K562 (cell line): ENCODE data around the gene MKNK1. TPM values are rescaled to one million over a fixed set of nuclear protein-coding genes. Genes with fewer than 3 reads are reported as not detected.
A peak's percentile ranks its signal among the peaks of the same experiment; 100 is the strongest.

Source experiments
- ADNP ChIP-seq: fragments of 200-800 bp; sonication (Bioruptor generic); IDR thresholded peaks from 2 replicates; pipeline ENCODE4 v1.6.1; 2016; ENCODE audit warnings: missing genetic modification characterization, missing compliant biosample characterization
- BRCA1 ChIP-seq, 2 experiments: fragments of 450-650 bp in 1 of 2; sonication (generic) in 1 of 2; formaldehyde crosslinking in 1 of 2; IDR thresholded peaks; 2 replicates each; pipeline versions ENCODE4 v1.5.0 to v1.6.1; 2017 to 2020; ENCODE audit warnings: mild to moderate bottlenecking in 1 of 2, missing genetic modification reagents in 1 of 2
- ELF1 ChIP-seq: fragments of 200-800 bp; sonication (Bioruptor generic); IDR thresholded peaks from 2 replicates; pipeline ENCODE4 v1.6.1; 2016; ENCODE audit warnings: missing genetic modification characterization, missing compliant biosample characterization
- FOXA1 ChIP-seq: fragments of 450-650 bp; IDR thresholded peaks from 2 replicates; pipeline ENCODE4 v1.6.1; 2016; ENCODE audit warnings: mild to moderate bottlenecking, borderline replicate concordance
- HDGF ChIP-seq: fragments of 450-650 bp; IDR thresholded peaks from 2 replicates; pipeline ENCODE4 v1.6.1; 2016
- HMG20B ChIP-seq: fragments of 250-450 bp; sonication (Bioruptor Pico); IDR thresholded peaks from 2 replicates; pipeline ENCODE4 v1.5.0; 2021; ENCODE audit warnings: mild to moderate bottlenecking
- KLF1 ChIP-seq: fragments of 450-650 bp; IDR thresholded peaks from 2 replicates; pipeline ENCODE4 v1.6.1; 2016; ENCODE audit warnings: missing genetic modification characterization, missing compliant biosample characterization
- LARP7 ChIP-seq: fragments of 450-650 bp; IDR thresholded peaks from 2 replicates; pipeline ENCODE4 v1.6.1; 2016
- NCOA1 ChIP-seq: fragments of 450-650 bp; IDR thresholded peaks from 2 replicates; pipeline ENCODE4 v1.6.1; 2016; ENCODE audit warnings: low read depth
- POLR2A ChIP-seq: fragments of 450-650 bp; conservative IDR thresholded peaks from 2 replicates; pipeline ENCODE4 v1.6.1; 2016
- POLR2B ChIP-seq: fragments of 450-650 bp; IDR thresholded peaks from 2 replicates; pipeline ENCODE4 v1.6.1; 2018; ENCODE audit warnings: low read depth; ENCODE audit not compliant: partially characterized antibody
- SMAD2 ChIP-seq: fragments of 150-350 bp; IDR thresholded peaks from 2 replicates; pipeline ENCODE4 v1.6.1; 2014; ENCODE audit warnings: low read depth, mild to moderate bottlenecking, low read length
- SMARCA5 ChIP-seq: fragments of 450-650 bp; IDR thresholded peaks from 2 replicates; pipeline ENCODE4 v1.6.1; 2016
- SMARCB1 ChIP-seq: IDR thresholded peaks from 2 replicates; pipeline ENCODE4 v1.6.1; 2011; ENCODE audit warnings: improper control_type of control experiment, low read depth; ENCODE audit not compliant: insufficient read length
- SRSF3 ChIP-seq: fragments of 200-400 bp; formaldehyde crosslinking; IDR thresholded peaks from 2 replicates; pipeline ENCODE4 v1.6.1; 2016; ENCODE audit warnings: mild to moderate bottlenecking, low read length, moderate library complexity; ENCODE audit not compliant: insufficient read depth
- TBP ChIP-seq: optimal IDR thresholded peaks from 2 replicates; pipeline ENCODE3; 2011; ENCODE audit warnings: low read depth, low read length, improper control_type of control experiment
- ZC3H8 ChIP-seq: fragments of 450-650 bp; IDR thresholded peaks from 2 replicates; pipeline ENCODE4 v1.6.1; 2017
- ZEB2 ChIP-seq: fragments of 450-650 bp; IDR thresholded peaks from 2 replicates; pipeline ENCODE4 v1.6.1; 2016
- ZFX ChIP-seq: sonication (generic); formaldehyde crosslinking; IDR thresholded peaks from 2 replicates; pipeline ENCODE4 v1.8.0; 2022; ENCODE audit warnings: mild to moderate bottlenecking, missing genetic modification reagents, moderate library complexity
- ZNF143 ChIP-seq: sonication (generic); formaldehyde crosslinking; IDR thresholded peaks from 2 replicates; pipeline ENCODE4 v1.9.0; 2022; ENCODE audit warnings: mild to moderate bottlenecking, missing genetic modification reagents
- polyA plus RNA-seq, 8 experiments: library from polyadenylated mRNA; depleted of rRNA in 4 of 8; stranded (reverse) in 5 of 8; unstranded in 3 of 8; fragments of >200 nt; fragmentation: Nextera tagmentation in 2 of 8; fragmentation: Illumina TruSeq in 1 of 8; extraction: Ambion mirVana in 2 of 8; extraction: Trizol in 1 of 8; gene quantifications; 2 replicates each; pipeline versions ENCODE4 v1.2.1 to v1.2.3, GENCODE V29; 2011 to 2014; ENCODE audit warnings: inconsistent platforms in 1 of 8, missing spikeins in 1 of 8
- total RNA-seq, 7 experiments: library from RNA; depleted of rRNA in 6 of 7; stranded (reverse); fragments of >200 nt in 6 of 7; fragmentation: Illumina TruSeq in 2 of 7; extraction: Trizol in 2 of 7; gene quantifications; 2 replicates each; pipeline versions ENCODE4 v1.2.1 to v1.2.3, GENCODE V29; 2011 to 2021; ENCODE audit warnings: low replicate concordance in 1 of 7
- TF ChIP-seq, protein P1 (sequence below): fragments of 250-450 bp; sonication (Bioruptor Pico); IDR thresholded peaks from 2 replicates; pipeline ENCODE4 v1.4.0; 2020; ENCODE audit warnings: mild to moderate bottlenecking, moderate library complexity, borderline replicate concordance
- TF ChIP-seq, protein P2 (sequence below): IDR thresholded peaks from 3 replicates; pipeline ENCODE4 v1.6.1; 2011; ENCODE audit warnings: borderline replicate concordance, mild to moderate bottlenecking, moderate library complexity; ENCODE audit not compliant: insufficient read length; ENCODE audit errors: extremely low read depth
- TF ChIP-seq, protein P3 (sequence below): fragments of 450-650 bp; IDR thresholded peaks from 2 replicates; pipeline ENCODE4 v1.6.1; 2016; ENCODE audit warnings: mild to moderate bottlenecking

MKNK1 gene
- total and polyA plus RNA-seq, 9 of the 15 experiments (the other 6 are each of a cell fraction or from before 2014, with no cell fraction given): 27.7 to 51.3 (median 43.7) TPM

DNA sequence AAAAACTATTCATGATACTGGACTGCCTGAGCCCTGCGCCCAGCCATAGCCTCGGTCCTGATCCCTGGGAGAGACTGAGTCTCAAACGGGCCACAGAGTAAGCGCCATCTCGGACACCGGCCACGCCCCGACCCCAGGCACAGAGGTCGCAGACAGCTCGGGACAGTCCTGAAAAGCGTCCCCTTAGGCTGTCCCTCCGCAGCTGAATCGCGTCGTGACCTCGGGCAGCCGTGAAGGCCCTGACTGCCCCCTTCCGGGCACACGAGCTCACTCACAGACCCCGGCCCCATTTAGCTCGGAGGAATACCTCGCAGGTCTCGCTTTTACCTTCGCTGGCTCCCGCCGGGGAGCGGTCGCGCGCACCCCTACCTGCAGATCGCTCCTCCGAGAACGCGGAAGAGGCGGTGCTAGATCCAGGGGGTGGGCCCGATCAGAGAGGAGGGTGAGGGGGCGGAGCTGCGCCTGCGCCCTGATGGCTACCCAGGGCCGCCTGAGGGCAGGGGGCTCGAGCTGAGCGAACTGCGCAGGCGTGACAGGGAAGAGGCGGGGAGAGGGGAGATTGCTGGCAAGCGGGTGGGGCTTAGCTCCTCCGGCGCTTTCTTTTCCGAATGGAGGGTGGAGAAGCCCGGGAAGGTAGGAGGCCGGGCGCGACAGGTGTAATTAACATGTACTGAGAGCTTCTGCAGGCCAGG is at the start of gene MKNK1 (continued):
- peak; percentile 13; the same call in 1 of the 2 replicates for TF ChIP-seq ZFX (CRISPR knock-in tag)
- TF ChIP-seq NCOA1: no peak
- no peak for TF ChIP-seq ZC3H8
- peak; percentile 97 for TF ChIP-seq POLR2B
- TF ChIP-seq ZEB2: no peak; the same call in 1 of the 2 replicates
- no peak for TF ChIP-seq FOXA1
- TF ChIP-seq SMARCA5: no peak
- no peak for TF ChIP-seq LARP7
- peak; percentile 97 for TF ChIP-seq POLR2A
- TF ChIP-seq, protein P1, sequence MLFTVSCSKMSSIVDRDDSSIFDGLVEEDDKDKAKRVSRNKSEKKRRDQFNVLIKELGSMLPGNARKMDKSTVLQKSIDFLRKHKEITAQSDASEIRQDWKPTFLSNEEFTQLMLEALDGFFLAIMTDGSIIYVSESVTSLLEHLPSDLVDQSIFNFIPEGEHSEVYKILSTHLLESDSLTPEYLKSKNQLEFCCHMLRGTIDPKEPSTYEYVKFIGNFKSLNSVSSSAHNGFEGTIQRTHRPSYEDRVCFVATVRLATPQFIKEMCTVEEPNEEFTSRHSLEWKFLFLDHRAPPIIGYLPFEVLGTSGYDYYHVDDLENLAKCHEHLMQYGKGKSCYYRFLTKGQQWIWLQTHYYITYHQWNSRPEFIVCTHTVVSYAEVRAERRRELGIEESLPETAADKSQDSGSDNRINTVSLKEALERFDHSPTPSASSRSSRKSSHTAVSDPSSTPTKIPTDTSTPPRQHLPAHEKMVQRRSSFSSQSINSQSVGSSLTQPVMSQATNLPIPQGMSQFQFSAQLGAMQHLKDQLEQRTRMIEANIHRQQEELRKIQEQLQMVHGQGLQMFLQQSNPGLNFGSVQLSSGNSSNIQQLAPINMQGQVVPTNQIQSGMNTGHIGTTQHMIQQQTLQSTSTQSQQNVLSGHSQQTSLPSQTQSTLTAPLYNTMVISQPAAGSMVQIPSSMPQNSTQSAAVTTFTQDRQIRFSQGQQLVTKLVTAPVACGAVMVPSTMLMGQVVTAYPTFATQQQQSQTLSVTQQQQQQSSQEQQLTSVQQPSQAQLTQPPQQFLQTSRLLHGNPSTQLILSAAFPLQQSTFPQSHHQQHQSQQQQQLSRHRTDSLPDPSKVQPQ (CRISPR knock-in tag): no peak
- no peak for TF ChIP-seq SRSF3
- TF ChIP-seq, protein P2, sequence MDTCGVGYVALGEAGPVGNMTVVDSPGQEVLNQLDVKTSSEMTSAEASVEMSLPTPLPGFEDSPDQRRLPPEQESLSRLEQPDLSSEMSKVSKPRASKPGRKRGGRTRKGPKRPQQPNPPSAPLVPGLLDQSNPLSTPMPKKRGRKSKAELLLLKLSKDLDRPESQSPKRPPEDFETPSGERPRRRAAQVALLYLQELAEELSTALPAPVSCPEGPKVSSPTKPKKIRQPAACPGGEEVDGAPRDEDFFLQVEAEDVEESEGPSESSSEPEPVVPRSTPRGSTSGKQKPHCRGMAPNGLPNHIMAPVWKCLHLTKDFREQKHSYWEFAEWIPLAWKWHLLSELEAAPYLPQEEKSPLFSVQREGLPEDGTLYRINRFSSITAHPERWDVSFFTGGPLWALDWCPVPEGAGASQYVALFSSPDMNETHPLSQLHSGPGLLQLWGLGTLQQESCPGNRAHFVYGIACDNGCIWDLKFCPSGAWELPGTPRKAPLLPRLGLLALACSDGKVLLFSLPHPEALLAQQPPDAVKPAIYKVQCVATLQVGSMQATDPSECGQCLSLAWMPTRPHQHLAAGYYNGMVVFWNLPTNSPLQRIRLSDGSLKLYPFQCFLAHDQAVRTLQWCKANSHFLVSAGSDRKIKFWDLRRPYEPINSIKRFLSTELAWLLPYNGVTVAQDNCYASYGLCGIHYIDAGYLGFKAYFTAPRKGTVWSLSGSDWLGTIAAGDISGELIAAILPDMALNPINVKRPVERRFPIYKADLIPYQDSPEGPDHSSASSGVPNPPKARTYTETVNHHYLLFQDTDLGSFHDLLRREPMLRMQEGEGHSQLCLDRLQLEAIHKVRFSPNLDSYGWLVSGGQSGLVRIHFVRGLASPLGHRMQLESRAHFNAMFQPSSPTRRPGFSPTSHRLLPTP: no peak
- TF ChIP-seq TBP: peak; percentile 64
- no peak for TF ChIP-seq SMAD2
- TF ChIP-seq KLF1 (tag): no peak
- no peak for TF ChIP-seq HMG20B (CRISPR knock-in tag)
- TF ChIP-seq, protein P3, sequence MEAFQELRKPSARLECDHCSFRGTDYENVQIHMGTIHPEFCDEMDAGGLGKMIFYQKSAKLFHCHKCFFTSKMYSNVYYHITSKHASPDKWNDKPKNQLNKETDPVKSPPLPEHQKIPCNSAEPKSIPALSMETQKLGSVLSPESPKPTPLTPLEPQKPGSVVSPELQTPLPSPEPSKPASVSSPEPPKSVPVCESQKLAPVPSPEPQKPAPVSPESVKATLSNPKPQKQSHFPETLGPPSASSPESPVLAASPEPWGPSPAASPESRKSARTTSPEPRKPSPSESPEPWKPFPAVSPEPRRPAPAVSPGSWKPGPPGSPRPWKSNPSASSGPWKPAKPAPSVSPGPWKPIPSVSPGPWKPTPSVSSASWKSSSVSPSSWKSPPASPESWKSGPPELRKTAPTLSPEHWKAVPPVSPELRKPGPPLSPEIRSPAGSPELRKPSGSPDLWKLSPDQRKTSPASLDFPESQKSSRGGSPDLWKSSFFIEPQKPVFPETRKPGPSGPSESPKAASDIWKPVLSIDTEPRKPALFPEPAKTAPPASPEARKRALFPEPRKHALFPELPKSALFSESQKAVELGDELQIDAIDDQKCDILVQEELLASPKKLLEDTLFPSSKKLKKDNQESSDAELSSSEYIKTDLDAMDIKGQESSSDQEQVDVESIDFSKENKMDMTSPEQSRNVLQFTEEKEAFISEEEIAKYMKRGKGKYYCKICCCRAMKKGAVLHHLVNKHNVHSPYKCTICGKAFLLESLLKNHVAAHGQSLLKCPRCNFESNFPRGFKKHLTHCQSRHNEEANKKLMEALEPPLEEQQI: no peak
- no peak for TF ChIP-seq BRCA1 (IDR thresholded peaks at IDR 0.05)
- TF ChIP-seq BRCA1 (CRISPR knock-in tag; IDR thresholded peaks at IDR 0.05): no peak
- no peak for TF ChIP-seq SMARCB1
- no peak for TF ChIP-seq ZNF143 (CRISPR knock-in tag)
- TF ChIP-seq HDGF: no peak
- no peak for TF ChIP-seq ADNP (tag)
- peak; percentile 89 for TF ChIP-seq ELF1 (tag)
